Stimulated activated CD8-positive, alpha-beta memory T cell treated with anti-CD3 and anti-CD28 coated beads, Interleukin-7, amount 100 ng/mL, for 24 hours (primary cell): Measurements from ENCODE around the gene YDJC.

Experiments
- DNase-seq: peaks from one replicate; pipeline ENCODE4 v3.0.0-alpha.2; 2020; ENCODE audit warnings: low read depth

YDJC gene

DNA sequence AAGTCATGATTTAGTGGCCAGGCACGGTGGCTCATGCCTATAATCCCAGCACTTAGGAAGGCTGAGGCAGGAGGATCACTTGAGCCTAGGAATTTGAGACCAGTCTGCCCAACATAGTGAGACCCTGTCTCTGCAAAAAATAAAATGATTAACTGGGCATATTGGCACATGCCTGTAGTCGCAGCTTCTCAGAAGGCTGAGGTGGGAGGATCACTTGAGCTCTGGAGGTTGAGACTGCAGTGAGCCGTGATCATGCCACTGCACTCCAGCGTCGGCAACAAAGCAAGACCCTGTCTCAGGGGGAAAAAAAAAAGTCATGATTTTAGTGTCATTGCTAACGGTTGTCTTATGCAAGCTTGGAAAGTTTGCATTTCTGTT, 50.4 kb downstream of the YDJC start:
- no peak for DNase-seq
